Umbilical cord (tissue), 2 donors: ENCODE data around the gene BRD1. TPM values are rescaled to one million over a fixed set of nuclear protein-coding genes. Genes with fewer than 3 reads are reported as not detected.
"Not testable (repeated sequence)": the region's sequence is repeated elsewhere in the genome, so short reads cannot be mapped to it uniquely, and the experiment has no call there.

Experiments used
- DNase-seq: peaks from one replicate; pipeline ENCODE4 v3.0.0-alpha.2; 2015; ENCODE audit warnings: low spot score
- total RNA-seq: library from RNA; depleted of rRNA; stranded (reverse); fragments of >200 nt; gene quantifications from one replicate; pipeline ENCODE4 v1.2.3, GENCODE V29; 2014; ENCODE audit warnings: low replicate concordance; ENCODE audit not compliant: insufficient read depth

BRD1 gene
- total RNA-seq, 1 donor from 2014 or later, result 30.6 TPM

- no peak for DNase-seq
These were observed 311 bp downstream of the BRD1 start for GRCh38 chr22:49827271-49827852.

- peak; percentile 38 for DNase-seq
These were observed 936 bp downstream of the BRD1 start for GRCh38 chr22:49826603-49827270.

DNA sequence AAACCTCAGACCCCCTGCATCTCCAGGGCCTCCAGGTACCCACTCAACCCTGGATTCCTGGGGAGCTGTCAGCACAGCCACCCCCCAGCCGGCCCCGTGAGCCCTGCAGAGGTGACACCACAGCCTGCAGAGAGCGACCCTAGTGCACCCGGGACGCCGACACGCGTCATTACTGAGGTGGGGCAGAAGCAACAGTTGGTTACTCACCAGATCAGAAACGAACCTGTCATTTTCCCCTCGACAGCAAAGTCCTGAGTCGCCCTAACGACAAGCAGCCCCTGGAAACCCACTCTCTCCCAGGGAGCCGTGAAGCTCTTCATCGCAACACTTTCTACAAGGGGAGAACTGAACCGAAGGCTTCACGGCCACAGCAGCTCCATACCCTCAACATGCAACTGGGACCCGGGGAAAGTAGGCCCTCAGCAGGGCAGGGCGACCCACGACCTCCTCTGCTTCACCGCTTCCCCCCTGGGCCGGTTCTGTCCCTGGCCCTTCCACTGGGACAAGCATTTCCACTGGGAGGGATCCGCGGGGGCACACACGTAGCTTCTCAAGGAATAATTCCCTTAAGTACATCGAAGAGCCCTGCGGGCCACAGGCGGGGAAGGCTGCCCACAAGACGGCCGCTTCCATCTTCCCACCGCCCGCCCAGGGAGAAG is 1.6 kb downstream of the BRD1 start:
- DNase-seq, result no peak

DNA sequence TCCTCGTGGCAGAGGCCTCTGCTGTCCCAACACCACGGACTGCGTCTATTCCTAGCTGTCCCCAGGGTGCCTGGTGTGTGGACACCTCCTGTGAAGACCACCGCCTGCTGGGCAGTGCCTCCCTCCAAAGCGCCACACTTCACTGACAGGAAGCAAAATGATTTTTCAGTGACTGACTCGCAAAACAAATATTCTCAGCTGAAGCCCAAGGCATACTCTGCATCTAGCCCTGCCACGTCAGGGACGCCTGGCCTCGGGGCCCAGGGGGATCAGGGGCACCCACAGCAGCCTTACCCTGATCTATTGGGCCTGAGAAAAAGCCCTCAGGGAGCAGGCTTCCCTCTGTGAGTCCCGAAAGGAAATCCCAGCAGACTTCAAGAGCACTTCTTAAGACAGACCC is 2.2 kb downstream of the BRD1 start:
- DNase-seq, result no peak

GRCh38 chr22:49824936-49825335 is 2.7 kb downstream of the BRD1 start:
- DNase-seq, result no peak

DNA sequence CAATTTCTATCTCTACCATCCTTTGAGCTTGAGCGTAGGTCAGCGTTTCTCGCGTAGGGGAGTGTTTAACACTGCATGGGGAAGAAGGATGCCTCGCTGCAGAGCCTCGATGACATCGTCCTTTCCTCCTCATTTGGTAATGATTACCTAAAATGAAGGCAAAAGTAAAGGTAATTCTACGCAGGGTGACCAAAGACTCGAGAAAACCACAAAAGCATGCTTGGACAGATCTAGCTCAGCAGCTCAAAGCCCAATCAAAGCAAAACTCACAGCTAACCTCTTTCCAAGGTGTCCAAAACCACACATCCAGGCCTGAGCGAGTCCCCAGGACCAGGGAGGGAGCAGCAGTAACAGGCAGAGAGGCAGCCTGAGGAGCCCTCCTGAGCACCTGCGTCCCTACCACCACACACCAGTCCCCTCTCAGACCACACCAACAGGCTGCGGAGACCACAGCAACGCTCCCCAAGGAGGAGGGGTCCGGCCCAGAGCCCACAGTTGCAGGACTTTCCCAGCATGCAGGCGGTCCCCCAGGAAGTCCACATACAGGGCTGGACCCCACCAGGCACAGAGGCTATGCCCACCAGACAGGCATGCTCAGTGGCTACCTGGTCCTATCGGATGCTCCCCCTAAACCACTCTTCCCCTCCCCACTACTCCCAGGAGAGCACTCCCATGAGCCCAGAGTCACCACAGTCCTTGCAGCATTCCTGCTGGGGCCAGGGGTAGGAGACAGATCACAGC is 3.3 kb downstream of the BRD1 start:
- no peak for DNase-seq

- no peak for DNase-seq
These were observed 4.2 kb downstream of the BRD1 start for GRCh38 chr22:49823289-49824045.

GRCh38 chr22:49821741-49822140 is 5.9 kb downstream of the BRD1 start:
- DNase-seq, result not testable (repeated sequence)

- no peak for DNase-seq
These were observed 6.7 kb downstream of the BRD1 start for GRCh38 chr22:49820984-49821383.

GRCh38 chr22:49817359-49817758 is 10.3 kb downstream of the BRD1 start:
- DNase-seq, result no peak

DNA sequence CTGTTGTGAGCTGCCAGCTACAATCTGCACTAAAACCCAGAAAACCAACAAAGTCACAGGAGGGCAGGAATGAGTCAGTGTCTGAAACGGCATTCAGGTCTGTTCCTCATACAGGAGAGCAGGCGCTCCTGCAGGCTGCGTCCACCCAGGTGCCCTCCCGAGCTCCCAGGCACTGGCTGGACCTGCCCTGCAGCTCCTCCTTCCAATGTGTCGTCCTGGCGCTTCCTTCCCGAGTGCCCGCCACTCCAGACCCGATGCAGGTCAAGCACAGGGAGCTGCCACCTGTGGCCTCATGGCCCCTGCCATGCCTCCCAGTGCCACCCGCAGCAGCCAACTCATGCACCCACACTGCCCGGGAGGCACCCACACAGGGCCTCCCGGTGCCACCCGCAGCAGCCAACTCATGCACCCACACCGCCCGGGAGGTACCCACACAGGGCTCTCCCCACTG is 12.0 kb downstream of the BRD1 start:
- DNase-seq, result no peak

- no peak for DNase-seq
These were observed 12.8 kb downstream of the BRD1 start for GRCh38 chr22:49814856-49815255.

DNA sequence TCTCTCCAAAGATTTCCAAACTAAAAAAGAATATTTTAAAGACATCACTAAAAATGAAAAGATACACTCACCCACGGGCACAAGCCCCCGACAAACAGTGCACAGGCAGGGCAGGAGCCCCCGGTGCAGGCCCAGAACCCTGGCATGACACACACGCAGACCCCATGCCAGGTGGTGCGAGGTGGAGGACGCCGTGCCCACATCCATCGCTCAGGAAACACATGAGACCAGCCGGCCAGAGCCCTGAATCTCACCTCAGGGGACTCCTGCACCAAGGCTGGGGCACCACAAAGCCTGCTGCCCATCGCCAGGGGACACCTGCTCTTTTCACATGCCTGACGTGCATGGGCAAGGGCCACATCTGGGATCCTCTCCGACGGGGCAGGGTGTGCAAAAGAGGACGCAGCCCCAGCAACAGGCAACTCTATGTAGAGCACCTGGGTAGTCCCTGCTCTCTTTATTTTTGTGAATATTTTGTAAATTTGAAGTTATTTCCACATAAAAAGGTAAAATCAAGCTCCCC is 13.4 kb downstream of the BRD1 start:
- no peak for DNase-seq

DNA sequence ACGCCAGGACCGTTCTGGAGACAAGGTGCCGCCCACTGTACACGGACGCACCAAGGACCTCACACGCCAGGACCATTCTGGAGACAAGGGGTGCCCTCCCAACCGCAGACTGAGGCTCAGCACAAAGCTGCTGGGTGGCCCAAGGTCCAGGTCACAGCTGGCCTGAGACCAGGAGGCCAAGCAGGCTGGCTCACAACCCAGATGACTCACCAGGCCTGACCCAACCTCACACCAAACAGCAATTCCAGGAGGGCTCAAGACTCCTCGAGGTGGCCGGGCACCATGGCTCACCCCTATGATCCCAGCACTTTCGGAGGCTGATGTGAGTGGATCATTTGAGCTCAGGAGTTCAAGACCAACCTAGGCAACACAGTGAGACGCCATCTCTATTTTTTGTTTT is 14.8 kb downstream of the BRD1 start:
- no peak for DNase-seq

- no peak for DNase-seq
These were observed 16.5 kb downstream of the BRD1 start for GRCh38 chr22:49811020-49811791.

GRCh38 chr22:49810363-49811019 is 17.2 kb downstream of the BRD1 start:
- DNase-seq, result no peak

DNA sequence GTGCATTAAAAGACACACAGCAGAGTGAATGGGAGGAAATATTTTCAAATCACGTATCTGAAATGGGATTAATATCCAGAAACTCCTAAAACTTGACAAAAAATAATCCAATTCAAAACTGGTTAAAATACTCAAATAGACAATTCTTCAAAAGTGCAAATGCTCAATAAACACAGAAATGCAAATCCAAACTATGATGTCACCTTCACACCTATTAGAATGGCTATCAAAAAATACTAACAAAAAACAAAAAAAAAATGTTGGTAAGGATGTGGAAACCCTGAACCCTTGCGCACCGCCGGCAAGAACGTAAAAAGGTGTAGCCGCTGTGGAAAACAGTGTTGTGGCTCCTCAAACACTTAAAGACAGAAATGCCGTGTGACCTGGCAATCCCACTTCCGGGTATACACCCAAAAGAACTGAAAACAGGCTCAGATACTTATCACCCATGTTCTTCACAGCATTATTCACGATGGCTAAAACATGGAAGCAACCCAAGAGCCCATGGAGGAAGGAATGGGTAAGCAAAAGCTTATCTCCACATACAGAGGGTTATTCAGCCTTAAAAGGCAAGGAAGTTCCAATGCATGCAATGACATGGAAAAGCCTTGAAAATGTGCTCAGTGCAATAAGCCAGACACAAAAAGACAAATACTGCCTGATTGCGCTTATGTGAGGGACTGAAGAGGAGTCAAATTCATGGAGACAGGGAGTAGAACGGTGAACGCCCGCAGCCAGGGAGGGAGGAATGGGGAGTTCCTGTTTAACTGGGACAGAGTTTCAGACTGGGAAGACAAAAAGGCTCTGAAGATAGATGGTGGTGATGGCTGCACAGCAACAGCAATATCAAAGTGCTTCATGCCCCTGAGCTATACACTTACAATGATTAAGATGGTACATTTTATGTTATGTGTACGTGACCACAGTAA is 19.6 kb downstream of the BRD1 start:
- peak; percentile 74 for DNase-seq

GRCh38 chr22:49807129-49807528 is 20.5 kb downstream of the BRD1 start:
- DNase-seq, result no peak
